Breast epithelium (tissue), 4 donors: ENCODE data around the gene MID2. TPM values are rescaled to one million over a fixed set of nuclear protein-coding genes. Genes with fewer than 3 reads are reported as not detected.

ENCODE experiments used
- DNase-seq, 2 donors: peaks; one replicate each; pipeline ENCODE4 v3.0.0-alpha.2; 2019; ENCODE audit warnings: low spot score in 2 of 2
- H3K27ac ChIP-seq, 2 donors: fragments of 200-600 bp; sonication (generic) in 1 of 2; one replicate each; pipeline ENCODE4 v1.5.1; 2016 to 2019; ENCODE audit warnings: mild to moderate bottlenecking in 1 of 2
- H3K27me3 ChIP-seq, 2 donors: fragments of 200-600 bp; sonication (generic) in 1 of 2; one replicate each; pipeline versions ENCODE4 v1.5.1 to v1.6.0; 2017 to 2019; ENCODE audit warnings: control low read depth in 1 of 2, mild to moderate bottlenecking in 1 of 2
- H3K36me3 ChIP-seq: fragments of 200-600 bp; one replicate; pipeline ENCODE4 v1.5.1; 2019
- H3K4me1 ChIP-seq, 2 donors: fragments of 200-600 bp; sonication (generic); one replicate each; pipeline ENCODE4 v1.5.1; 2016 to 2019; ENCODE audit warnings: control low read depth in 1 of 2
- H3K4me3 ChIP-seq, 3 donors: fragments of 200-600 bp; sonication (generic); 1 replicate in 2 of 3; 2 replicates in 1 of 3; pipeline ENCODE4 v1.5.1; 2016 to 2019; ENCODE audit warnings: mild to moderate bottlenecking in 3 of 3, moderate library complexity in 2 of 3
- H3K9me3 ChIP-seq, 2 donors: fragments of 200-600 bp; sonication (generic) in 1 of 2; one replicate each; pipeline ENCODE4 v1.5.1; 2016 to 2019; ENCODE audit warnings: control low read depth in 1 of 2
- POLR2A ChIP-seq: fragments of 450-650 bp; IDR thresholded peaks from one replicate; pipeline ENCODE4 v1.6.1; 2016; ENCODE audit warnings: antibody characterized with exemption, mild to moderate bottlenecking, moderate library complexity
- POLR2AphosphoS5 ChIP-seq, 3 donors: sonication (generic); formaldehyde crosslinking; IDR thresholded peaks; one replicate each; pipeline ENCODE4 v1.6.1; 2017; ENCODE audit warnings: antibody characterized with exemption in 3 of 3
- intact Hi-C: fragments of 100-400 bp; cut with DNase I; formaldehyde crosslinking; loops from one replicate; pipeline ENCODE4 v1.15.1; 2023; ENCODE audit warnings: low total_unique reads
- total RNA-seq, 3 donors: library from RNA; depleted of rRNA; stranded (reverse); fragments of >200 nt; gene quantifications; one replicate each; pipeline ENCODE4 v1.1.0, GENCODE V29; 2016
- TF ChIP-seq, protein P1 (sequence below), 3 donors: fragments of 450-650 bp; IDR thresholded peaks; one replicate each; pipeline ENCODE4 v1.5.1; 2016 to 2017; ENCODE audit warnings: antibody characterized with exemption in 3 of 3, mild to moderate bottlenecking in 3 of 3, moderate library complexity in 3 of 3

MID2 gene
- total RNA-seq, 3 donors from 2014 or later, result 28.2 to 32.3 (median 28.5) TPM

DNA sequence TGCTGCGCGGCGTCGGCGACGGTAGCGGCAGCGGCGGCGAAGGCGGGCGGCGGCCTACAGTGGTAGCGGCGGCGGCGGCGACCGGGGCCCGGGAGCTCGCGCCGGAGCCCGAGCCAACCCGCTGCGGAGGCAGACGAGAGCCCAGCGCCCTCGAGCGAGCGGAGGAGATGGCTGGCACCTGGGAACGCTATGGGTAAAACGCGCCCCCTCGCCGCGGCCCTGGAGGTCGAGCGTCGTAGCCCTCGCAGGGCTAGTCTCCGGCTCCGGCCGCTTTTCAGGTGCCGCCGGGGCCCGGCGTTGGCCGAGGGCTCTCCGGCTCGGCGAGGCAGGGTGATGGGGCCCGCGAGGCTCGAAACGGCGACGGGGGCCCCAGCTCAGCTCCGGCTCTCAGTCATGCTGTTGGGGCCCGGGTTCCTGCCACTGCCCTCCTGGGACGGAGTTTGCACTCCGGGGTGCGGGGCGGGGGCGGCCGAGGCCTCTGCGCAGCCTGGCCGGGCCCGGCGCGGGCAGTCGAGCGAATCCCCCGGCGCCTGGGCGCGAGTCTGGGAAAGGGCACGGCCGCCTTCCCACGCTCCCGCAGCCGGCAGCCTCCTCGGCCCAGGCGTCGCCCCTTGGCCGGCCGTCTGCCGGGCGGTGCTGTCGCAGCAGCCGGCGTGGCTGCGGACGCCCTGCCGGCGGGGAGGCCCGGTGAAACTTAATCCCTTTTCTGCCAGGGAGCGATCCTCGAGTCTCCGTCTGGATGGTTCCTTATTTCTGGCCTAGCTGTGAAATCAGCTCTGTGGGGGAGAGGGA is 768 bp downstream of the MID2 start:
- no peaks in the 10 kb centered on the region for H3K9me3 ChIP-seq
- TF ChIP-seq POLR2AphosphoS5 (IDR thresholded peaks at IDR 0.05) (no peak), POLR2A (no peak)
- TF ChIP-seq, protein P1, sequence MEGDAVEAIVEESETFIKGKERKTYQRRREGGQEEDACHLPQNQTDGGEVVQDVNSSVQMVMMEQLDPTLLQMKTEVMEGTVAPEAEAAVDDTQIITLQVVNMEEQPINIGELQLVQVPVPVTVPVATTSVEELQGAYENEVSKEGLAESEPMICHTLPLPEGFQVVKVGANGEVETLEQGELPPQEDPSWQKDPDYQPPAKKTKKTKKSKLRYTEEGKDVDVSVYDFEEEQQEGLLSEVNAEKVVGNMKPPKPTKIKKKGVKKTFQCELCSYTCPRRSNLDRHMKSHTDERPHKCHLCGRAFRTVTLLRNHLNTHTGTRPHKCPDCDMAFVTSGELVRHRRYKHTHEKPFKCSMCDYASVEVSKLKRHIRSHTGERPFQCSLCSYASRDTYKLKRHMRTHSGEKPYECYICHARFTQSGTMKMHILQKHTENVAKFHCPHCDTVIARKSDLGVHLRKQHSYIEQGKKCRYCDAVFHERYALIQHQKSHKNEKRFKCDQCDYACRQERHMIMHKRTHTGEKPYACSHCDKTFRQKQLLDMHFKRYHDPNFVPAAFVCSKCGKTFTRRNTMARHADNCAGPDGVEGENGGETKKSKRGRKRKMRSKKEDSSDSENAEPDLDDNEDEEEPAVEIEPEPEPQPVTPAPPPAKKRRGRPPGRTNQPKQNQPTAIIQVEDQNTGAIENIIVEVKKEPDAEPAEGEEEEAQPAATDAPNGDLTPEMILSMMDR (IDR thresholded peaks at IDR 0.05), result no peak
- peaks cover 0 to 18% of the 10 kb centered on the region in 2 donors for H3K27me3 ChIP-seq
- intact Hi-C loops, result no loop called here
- peaks cover 0 to 4% of the 10 kb centered on the region in 2 donors for H3K4me1 ChIP-seq
- peak overlapping the region; percentile 86 to 96 for H3K27ac ChIP-seq
- peak in 1 of 2 donors; percentile 49 for DNase-seq
- peak overlapping the region; percentile 50 to 75 (median 56) for H3K4me3 ChIP-seq
- H3K36me3 ChIP-seq, result no peaks in the 10 kb centered on the region

GRCh38 chrX:107827030-107827831 is 1.6 kb downstream of the MID2 start:
- Histone ChIP-seq H3K4me3 (peak overlapping the region; percentile 50 to 75 (median 56)), H3K27me3 (peaks cover 0 to 18% of the 10 kb centered on the region in 2 donors), H3K36me3 (no peaks in the 10 kb centered on the region), H3K27ac (peak overlapping the region; percentile 86 to 96), H3K9me3 (no peaks in the 10 kb centered on the region), H3K4me1 (peaks cover 0 to 4% of the 10 kb centered on the region in 2 donors)
- intact Hi-C loops, result no loop called here
- no peak for DNase-seq
- TF ChIP-seq POLR2A (no peak), POLR2AphosphoS5 (IDR thresholded peaks at IDR 0.05) (no peak)
- TF ChIP-seq, protein P1 (IDR thresholded peaks at IDR 0.05), result no peak

- Histone ChIP-seq H3K9me3 (no peaks in the 10 kb centered on the region), H3K4me3 (peak overlapping the region in 1 of 3 donors; percentile 75), H3K4me1 (peaks cover 0 to 4% of the 10 kb centered on the region in 2 donors), H3K27ac (peak overlapping the region; percentile 86 to 96), H3K27me3 (peaks cover 0 to 25% of the 10 kb centered on the region in 2 donors), H3K36me3 (no peaks in the 10 kb centered on the region)
- intact Hi-C loops, result no loop called here
- TF ChIP-seq POLR2AphosphoS5 (IDR thresholded peaks at IDR 0.05), result no peak
- TF ChIP-seq, protein P1 (IDR thresholded peaks at IDR 0.05), result no peak
- TF ChIP-seq POLR2A, result no peak
- DNase-seq, result no peak
Measured at GRCh38 chrX:107827852-107828251, 2.2 kb downstream of the MID2 start.

DNA sequence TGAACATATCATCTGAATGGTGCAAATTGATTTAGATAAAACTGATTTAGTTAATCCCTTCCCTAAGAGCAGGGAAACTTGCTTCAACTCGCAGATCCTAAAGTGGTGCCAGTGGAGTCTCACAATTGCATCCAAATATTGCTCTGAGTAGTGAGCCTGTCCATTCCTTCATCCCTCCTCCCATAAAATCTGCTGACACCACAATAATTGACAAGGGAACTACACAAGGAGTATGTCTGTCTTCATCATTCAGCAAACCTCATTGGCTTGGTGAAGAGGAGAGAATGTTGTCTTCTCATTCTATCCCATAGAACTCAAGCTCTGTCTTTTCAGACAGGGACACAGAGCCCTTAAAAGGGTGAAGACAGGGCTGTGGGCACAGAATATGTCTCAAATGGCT is 4.2 kb downstream of the MID2 start:
- H3K36me3 ChIP-seq, result no peaks in the 10 kb centered on the region
- TF ChIP-seq, protein P1 (IDR thresholded peaks at IDR 0.05), result no peak
- no peak for TF ChIP-seq POLR2A
- no peak for TF ChIP-seq POLR2AphosphoS5 (IDR thresholded peaks at IDR 0.05)
- intact Hi-C loops, result no loop called here

More for the DNA sequence above, 4.2 kb downstream of the MID2 start:
- Histone ChIP-seq H3K4me3 (no peak overlapping the region), H3K9me3 (no peaks in the 10 kb centered on the region), H3K27me3 (peaks cover 0 to 23% of the 10 kb centered on the region in 2 donors), H3K4me1 (peaks cover 0 to 4% of the 10 kb centered on the region in 2 donors), H3K27ac (no peak overlapping the region)
- DNase-seq, result no peak
